ENCODE measurements around the gene RBX1.
A peak's percentile ranks its signal among the peaks of the same experiment; 100 is the strongest.
"Not testable (repeated sequence)": the region's sequence is repeated elsewhere in the genome, so short reads cannot be mapped to it uniquely, and the experiment has no call there.

Gene RBX1

GRCh38 chr22:40950962-40951794, at the start of gene RBX1:
Gene RBX1 (plus strand): TSS chr22:40951378. CDS start chr22:40951399, 21 bp downstream.
- DNase-seq, result peak; percentile 75 to 94

GRCh38 chr22:40904101-40904500, 47.1 kb upstream of the RBX1 start:
- DNase-seq, result no peak

GRCh38 chr22:40908895-40909294, 42.3 kb upstream of the RBX1 start:
- no peak for DNase-seq

- no peak for DNase-seq
Measured at GRCh38 chr22:40911772-40912171, 39.4 kb upstream of the RBX1 start.

GRCh38 chr22:40912987-40913386, 38.2 kb upstream of the RBX1 start:
- DNase-seq, result not testable (repeated sequence)

GRCh38 chr22:40919446-40919845, 31.7 kb upstream of the RBX1 start:
- DNase-seq, result no peak

GRCh38 chr22:40920526-40920925, 30.7 kb upstream of the RBX1 start:
- DNase-seq, result no peak

- DNase-seq, result peak in 1 of 2 experiments; percentile 55
Measured at GRCh38 chr22:40922484-40923303, 28.5 kb upstream of the RBX1 start.

GRCh38 chr22:40928657-40929056, 22.5 kb upstream of the RBX1 start:
- no peak for DNase-seq

- DNase-seq, result no peak
Measured at GRCh38 chr22:40932396-40932795, 18.8 kb upstream of the RBX1 start.

- DNase-seq, result no peak
Measured at GRCh38 chr22:40939202-40939601, 12.0 kb upstream of the RBX1 start.

GRCh38 chr22:40951795-40952605, 822 bp downstream of the RBX1 start:
- no peak for DNase-seq

- DNase-seq, result no peak
Measured at GRCh38 chr22:40953471-40953870, 2.3 kb downstream of the RBX1 start.

- DNase-seq, result no peak
Measured at GRCh38 chr22:40954113-40954512, 2.9 kb downstream of the RBX1 start.

- DNase-seq, result no peak
Measured at GRCh38 chr22:40955571-40955970, 4.4 kb downstream of the RBX1 start.

GRCh38 chr22:40957601-40958000, 6.4 kb downstream of the RBX1 start:
- no peak for DNase-seq

GRCh38 chr22:40958299-40958698, 7.1 kb downstream of the RBX1 start:
- no peak for DNase-seq

- no peak for DNase-seq
Measured at GRCh38 chr22:40960145-40960544, 9.0 kb downstream of the RBX1 start.

- DNase-seq, result no peak
Measured at GRCh38 chr22:40965936-40966725, 15.0 kb downstream of the RBX1 start.

GRCh38 chr22:40966726-40967085, 15.5 kb downstream of the RBX1 start:
- no peak for DNase-seq

GRCh38 chr22:40967111-40967760, 16.1 kb downstream of the RBX1 start:
- no peak for DNase-seq

GRCh38 chr22:40972587-40972986, 21.4 kb downstream of the RBX1 start:
- DNase-seq, result no peak
